Loucy (cell line): ENCODE measurements around the gene NR1D2.

Experiments
- EZH2phosphoT487 ChIP-seq: fragments of 200-600 bp; IDR thresholded peaks from 2 replicates; pipeline ENCODE4 v1.6.1; 2018; ENCODE audit warnings: antibody characterized with exemption, mild to moderate bottlenecking, moderate library complexity, borderline replicate concordance
- TF ChIP-seq, protein P1 (sequence below): fragments of 200-600 bp; sonication (generic); conservative IDR thresholded peaks from 2 replicates; pipeline ENCODE4 v1.5.1; 2014; ENCODE audit warnings: mild to moderate bottlenecking, antibody characterized with exemption, low read length

- no peak for TF ChIP-seq EZH2phosphoT487
- TF ChIP-seq, protein P1, sequence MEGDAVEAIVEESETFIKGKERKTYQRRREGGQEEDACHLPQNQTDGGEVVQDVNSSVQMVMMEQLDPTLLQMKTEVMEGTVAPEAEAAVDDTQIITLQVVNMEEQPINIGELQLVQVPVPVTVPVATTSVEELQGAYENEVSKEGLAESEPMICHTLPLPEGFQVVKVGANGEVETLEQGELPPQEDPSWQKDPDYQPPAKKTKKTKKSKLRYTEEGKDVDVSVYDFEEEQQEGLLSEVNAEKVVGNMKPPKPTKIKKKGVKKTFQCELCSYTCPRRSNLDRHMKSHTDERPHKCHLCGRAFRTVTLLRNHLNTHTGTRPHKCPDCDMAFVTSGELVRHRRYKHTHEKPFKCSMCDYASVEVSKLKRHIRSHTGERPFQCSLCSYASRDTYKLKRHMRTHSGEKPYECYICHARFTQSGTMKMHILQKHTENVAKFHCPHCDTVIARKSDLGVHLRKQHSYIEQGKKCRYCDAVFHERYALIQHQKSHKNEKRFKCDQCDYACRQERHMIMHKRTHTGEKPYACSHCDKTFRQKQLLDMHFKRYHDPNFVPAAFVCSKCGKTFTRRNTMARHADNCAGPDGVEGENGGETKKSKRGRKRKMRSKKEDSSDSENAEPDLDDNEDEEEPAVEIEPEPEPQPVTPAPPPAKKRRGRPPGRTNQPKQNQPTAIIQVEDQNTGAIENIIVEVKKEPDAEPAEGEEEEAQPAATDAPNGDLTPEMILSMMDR, result no peak
Observed at GRCh38 chr3:23923786-23924185, 21.3 kb upstream of the NR1D2 start.
